Right cardiac atrium (tissue), 5 donors: ENCODE measurements around the gene REV1. TPM values are rescaled to one million over a fixed set of nuclear protein-coding genes. Genes with fewer than 3 reads are reported as not detected.

Experiments used
- ATAC-seq, 2 donors: fragments of 200-7000 bp; cut with Tn5 transposase; one replicate each; pipeline versions ENCODE4 v1.8.0 to v1.9.1; 2020; ENCODE audit warnings: moderate library complexity in 2 of 2, mild to moderate bottlenecking in 1 of 2
- DNase-seq, 3 donors: peaks; one replicate each; pipeline ENCODE4 v3.0.0-alpha.2; 2020
- H3K27ac ChIP-seq: one replicate; pipeline ENCODE4 v1.5.1; 2013; ENCODE audit warnings: mild to moderate bottlenecking, low read length, control low read depth, moderate library complexity
- H3K27me3 ChIP-seq: one replicate; pipeline ENCODE4 v1.6.1; 2013; ENCODE audit not compliant: control insufficient read depth, insufficient read depth
- H3K4me1 ChIP-seq: one replicate; pipeline ENCODE4 v1.6.1; 2013; ENCODE audit warnings: low read length; ENCODE audit not compliant: control insufficient read depth, insufficient read depth
- H3K4me3 ChIP-seq: one replicate; pipeline ENCODE4 v1.5.1; 2013; ENCODE audit warnings: low read length, control low read depth
- H3K9me3 ChIP-seq: one replicate; pipeline ENCODE4 v1.6.1; 2013; ENCODE audit warnings: low read length; ENCODE audit not compliant: control insufficient read depth
- WGBS: extraction: QIAGEN DNeasy Blood & Tissue Kit; methylation state at CpG from one replicate; pipeline ENCODE4 v1.1.7; 2013; 5-methylcytosine and 5-hydroxymethylcytosine counted together
- intact Hi-C, 4 donors: fragments of 100-400 bp; cut with DNase I; formaldehyde crosslinking; loops; one replicate each; pipeline versions ENCODE4 v1.11.0 to v1.14.0; 2022 to 2023
- polyA plus RNA-seq: library from polyadenylated mRNA; stranded (reverse); fragments of 200-250 nt; gene quantifications from one replicate; pipeline ENCODE4 v1.2.3, GENCODE V29; 2013
- total RNA-seq, 4 donors: library from RNA; stranded (reverse); fragmentation: NEBNext Ultra II Directional; extraction: Animal tissue kit (Norgen Biotek cat#: 25700); gene quantifications; one replicate each; pipeline ENCODE4 v1.2.1, GENCODE V29; 2021
- donor health status: healthy with polysubstance abuse.
- donor health status: DM: no; HTN: yes; CAD: no.
- donor health status: DM: no; HTN: no; CAD: no.
- donor health status: DM: no; HTN: yes; CAD: no; lungs with severe emphysema.
- donor health status: DM: yes; HTN: yes; CAD: no.

Gene REV1
- total and polyA plus RNA-seq, 5 donors: 16.4 to 37.1 (median 34.0) TPM

DNA sequence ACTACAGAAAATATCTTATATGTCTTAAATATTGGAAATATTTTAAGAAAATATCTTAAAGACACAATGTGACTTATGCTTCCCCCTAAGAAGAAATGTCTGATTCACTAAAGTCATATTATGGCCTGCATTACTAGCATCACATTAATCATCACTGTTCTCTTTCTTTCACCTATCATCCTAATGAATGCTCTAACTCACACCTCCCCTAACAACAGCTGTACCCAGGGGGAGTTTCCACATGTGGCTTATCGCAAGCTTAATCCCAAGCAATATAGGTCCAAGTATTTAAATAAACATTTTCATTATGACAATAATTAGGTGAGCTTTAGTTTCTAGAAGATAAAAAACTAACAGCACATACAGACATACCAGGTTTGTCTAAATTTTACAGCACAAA is 39.6 kb downstream of the REV1 start:
- no peak overlapping the region for H3K27ac ChIP-seq
- no peaks in the 10 kb centered on the region for H3K4me1 ChIP-seq
- WGBS: 94% methylated on average over 1 of the region's 1 CpG
- H3K4me3 ChIP-seq: no peak overlapping the region
- intact Hi-C loops: no loop called here
- no peaks in the 10 kb centered on the region for H3K27me3 ChIP-seq
- H3K9me3 ChIP-seq: no peaks in the 10 kb centered on the region
- no peak for DNase-seq
- no peak for ATAC-seq

DNA sequence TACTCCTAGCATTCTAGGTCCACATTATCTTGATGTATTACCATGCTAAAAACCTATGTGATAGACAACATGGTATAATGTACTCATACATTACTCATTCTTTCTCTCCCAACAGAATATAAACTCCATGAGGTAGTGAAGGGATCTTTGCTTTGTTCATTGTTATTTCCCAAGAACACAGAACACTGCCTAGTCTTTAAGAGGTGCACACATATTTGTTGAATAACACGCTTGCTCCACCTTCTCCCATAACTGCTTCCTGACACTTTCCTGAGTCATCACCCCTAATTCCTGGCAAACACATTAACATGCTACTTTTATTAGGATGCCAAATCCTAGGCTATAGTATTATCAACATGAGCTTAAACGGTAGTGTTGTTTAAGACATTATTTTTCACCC is 41.3 kb downstream of the REV1 start:
- WGBS: 67% methylated on average over 2 of the region's 2 CpGs
- intact Hi-C loops: no loop called here

DNA sequence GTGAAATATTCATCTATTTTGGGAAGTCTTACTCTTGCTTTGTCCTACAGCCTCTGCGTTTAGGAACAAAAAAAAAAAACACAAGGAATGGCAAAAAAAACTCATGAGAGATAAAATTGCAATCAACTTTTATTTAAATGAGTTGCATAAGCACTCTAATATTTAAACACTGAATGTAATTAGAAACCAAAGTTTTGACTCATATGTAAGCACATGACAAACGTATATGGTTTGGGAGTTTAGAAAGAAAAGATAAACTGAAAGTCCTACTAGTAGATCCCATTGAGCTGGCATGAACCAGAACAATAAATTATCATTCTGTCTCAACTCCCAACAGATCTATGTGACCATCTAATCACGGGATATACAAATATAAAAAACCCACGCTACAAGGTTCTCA is 44.8 kb downstream of the REV1 start:
- no peaks in the 10 kb centered on the region for H3K27me3 ChIP-seq
- DNase-seq (no peak), ATAC-seq (no peak)
- intact Hi-C loops: loop anchor here in 1 of 4 donors (2.0 kb wide), 1 partner anchor 40 kb away; no protein-coding TSS in a partner anchor
- H3K27ac ChIP-seq: no peak overlapping the region
- no peaks in the 10 kb centered on the region for H3K4me1 ChIP-seq
- H3K9me3 ChIP-seq: no peaks in the 10 kb centered on the region
- WGBS: 72% methylated on average over 4 of the region's 4 CpGs
- H3K4me3 ChIP-seq: no peak overlapping the region

More for the DNA sequence above, 41.3 kb downstream of the REV1 start:
- ATAC-seq (no peak), DNase-seq (no peak)
- Histone ChIP-seq H3K4me3 (no peak overlapping the region), H3K27ac (no peak overlapping the region), H3K27me3 (no peaks in the 10 kb centered on the region), H3K4me1 (no peaks in the 10 kb centered on the region), H3K9me3 (no peaks in the 10 kb centered on the region)

DNA sequence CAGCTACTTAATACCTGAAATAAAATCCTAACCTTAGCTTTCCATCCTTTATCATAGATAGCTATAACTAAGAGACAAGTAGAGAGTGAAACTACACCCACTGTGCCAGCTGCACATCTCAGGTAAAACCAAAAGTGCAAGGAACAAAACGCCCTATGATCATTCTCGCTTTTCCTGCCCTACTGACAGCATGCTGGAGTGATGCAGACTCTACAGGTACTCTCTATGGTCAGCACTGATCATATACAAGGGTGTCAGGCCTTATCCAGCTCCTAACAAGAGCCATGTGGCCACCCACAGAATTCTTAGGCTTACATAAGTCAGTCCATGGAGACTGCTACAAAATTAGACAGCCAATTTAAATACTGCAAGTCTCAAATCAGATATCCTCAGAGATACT is 45.6 kb downstream of the REV1 start:
- Histone ChIP-seq H3K4me3 (no peak overlapping the region), H3K4me1 (no peaks in the 10 kb centered on the region), H3K27ac (no peak overlapping the region), H3K9me3 (no peaks in the 10 kb centered on the region), H3K27me3 (no peaks in the 10 kb centered on the region)
- ATAC-seq (no peak), DNase-seq (no peak)
- 89% methylated on average over 2 of the region's 2 CpGs for WGBS
- intact Hi-C loops: loop anchor here in 1 of 4 donors (2.0 kb wide), 1 partner anchor 41 kb away; no protein-coding TSS in a partner anchor

DNA sequence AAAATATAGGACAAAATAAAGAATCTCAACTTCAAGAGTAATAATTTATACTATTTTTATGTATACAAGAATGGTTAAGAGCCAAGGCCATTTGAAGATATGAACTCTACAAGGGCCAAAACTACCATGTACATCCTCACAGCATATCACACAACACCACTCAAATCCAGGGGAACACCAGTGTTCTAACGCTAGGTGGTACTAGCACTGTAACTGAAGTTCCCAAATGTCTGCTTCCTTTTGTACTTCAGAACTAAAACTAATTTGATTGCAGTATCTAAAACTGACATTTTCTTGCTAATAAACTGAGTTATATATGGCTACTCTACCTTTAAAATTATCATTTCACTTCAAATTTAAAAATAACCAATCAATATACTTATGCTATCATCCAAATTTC is 47.0 kb downstream of the REV1 start:
- Histone ChIP-seq H3K4me3 (no peak overlapping the region), H3K9me3 (no peaks in the 10 kb centered on the region), H3K4me1 (no peaks in the 10 kb centered on the region), H3K27ac (no peak overlapping the region), H3K27me3 (no peaks in the 10 kb centered on the region)
- DNase-seq (no peak), ATAC-seq (peak; percentile 52 to 57)
- WGBS: 43% methylated on average over 1 of the region's 1 CpG
- intact Hi-C loops: loop anchor here in 1 of 4 donors (2.0 kb wide), 1 partner anchor 48 kb away; the partner anchor contains the start of gene REV1

DNA sequence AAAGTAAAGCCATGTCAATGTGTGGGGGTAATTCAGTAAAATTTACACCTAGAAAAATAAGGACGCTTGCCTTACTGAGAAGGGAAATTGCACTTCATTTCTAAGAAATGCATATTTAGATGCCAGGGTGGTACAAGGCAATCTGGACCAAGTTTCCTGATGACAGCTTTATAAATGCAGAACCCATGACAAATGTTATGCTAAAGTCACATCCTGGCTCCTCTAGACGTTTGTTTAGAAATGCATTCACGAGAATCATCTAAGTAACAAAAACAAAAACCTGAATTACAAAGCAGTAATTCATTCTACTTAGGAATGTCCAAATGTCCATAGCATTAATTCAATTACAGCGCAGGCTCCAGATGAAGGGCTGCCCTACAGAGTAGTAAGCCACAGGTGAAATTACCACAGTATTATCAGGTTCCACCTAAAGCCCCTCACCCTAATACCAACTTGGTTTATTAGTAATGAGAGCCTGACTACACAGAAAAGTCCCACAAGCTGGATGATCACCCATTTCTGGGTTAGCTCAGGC is 49.8 kb downstream of the REV1 start:
- ATAC-seq: no peak
- no peaks in the 10 kb centered on the region for H3K9me3 ChIP-seq
- no peaks in the 10 kb centered on the region for H3K4me1 ChIP-seq
- no peaks in the 10 kb centered on the region for H3K27me3 ChIP-seq
- intact Hi-C loops: no loop called here
- H3K4me3 ChIP-seq: no peak overlapping the region
- 74% methylated on average over 4 of the region's 4 CpGs for WGBS
- DNase-seq: no peak
- no peak overlapping the region for H3K27ac ChIP-seq

DNA sequence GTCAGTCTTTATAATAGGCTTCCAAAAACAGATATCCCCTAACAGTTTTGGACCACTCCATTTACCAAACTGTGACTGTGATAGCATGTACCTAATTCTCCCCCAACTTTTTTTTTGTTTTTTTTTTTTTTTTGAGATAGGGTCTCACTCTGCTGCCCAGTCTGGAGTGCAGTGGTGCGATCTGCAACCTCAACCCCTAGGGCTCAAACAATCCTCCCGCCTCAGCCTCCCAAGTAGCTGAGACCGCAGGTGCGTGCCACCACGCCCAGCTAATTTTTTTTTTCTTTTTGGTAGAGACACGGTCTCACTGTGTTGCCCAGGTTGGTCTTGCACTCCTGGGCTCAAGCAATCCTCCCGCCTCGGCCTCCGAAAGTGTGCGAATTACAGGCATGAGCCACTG is 52.9 kb downstream of the REV1 start:
- intact Hi-C loops: no loop called here
- H3K27ac ChIP-seq: no peak overlapping the region
- ATAC-seq: no peak
- 97% methylated on average over 10 of the region's 10 CpGs for WGBS
- no peak overlapping the region for H3K4me3 ChIP-seq
- no peaks in the 10 kb centered on the region for H3K4me1 ChIP-seq
- no peak for DNase-seq
- H3K27me3 ChIP-seq: no peaks in the 10 kb centered on the region
- H3K9me3 ChIP-seq: no peaks in the 10 kb centered on the region

DNA sequence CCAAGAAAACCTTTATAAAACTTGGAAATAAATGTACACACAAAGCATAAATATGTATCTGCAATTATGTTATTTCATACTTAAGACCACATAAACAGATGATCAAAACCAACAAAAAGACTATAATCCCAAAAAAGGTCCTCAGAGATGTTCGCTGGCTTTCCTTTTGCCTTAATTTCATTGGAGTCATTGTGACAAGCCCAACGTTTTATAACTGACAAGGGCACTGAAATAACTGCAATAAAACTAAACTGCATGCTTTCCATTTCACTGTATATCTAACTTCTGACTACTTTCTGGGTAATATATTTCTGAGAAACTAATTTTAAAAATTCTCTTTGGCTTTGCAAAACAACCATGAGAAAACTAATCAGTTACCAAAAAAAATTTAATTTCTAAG is 56.5 kb downstream of the REV1 start:
- intact Hi-C loops: no loop called here
- H3K4me3 ChIP-seq: no peak overlapping the region
- DNase-seq (no peak), ATAC-seq (no peak)
- WGBS: 71% methylated on average over 2 of the region's 2 CpGs
- H3K4me1 ChIP-seq: no peaks in the 10 kb centered on the region
- no peak overlapping the region for H3K27ac ChIP-seq
- no peaks in the 10 kb centered on the region for H3K27me3 ChIP-seq
- H3K9me3 ChIP-seq: no peaks in the 10 kb centered on the region

DNA sequence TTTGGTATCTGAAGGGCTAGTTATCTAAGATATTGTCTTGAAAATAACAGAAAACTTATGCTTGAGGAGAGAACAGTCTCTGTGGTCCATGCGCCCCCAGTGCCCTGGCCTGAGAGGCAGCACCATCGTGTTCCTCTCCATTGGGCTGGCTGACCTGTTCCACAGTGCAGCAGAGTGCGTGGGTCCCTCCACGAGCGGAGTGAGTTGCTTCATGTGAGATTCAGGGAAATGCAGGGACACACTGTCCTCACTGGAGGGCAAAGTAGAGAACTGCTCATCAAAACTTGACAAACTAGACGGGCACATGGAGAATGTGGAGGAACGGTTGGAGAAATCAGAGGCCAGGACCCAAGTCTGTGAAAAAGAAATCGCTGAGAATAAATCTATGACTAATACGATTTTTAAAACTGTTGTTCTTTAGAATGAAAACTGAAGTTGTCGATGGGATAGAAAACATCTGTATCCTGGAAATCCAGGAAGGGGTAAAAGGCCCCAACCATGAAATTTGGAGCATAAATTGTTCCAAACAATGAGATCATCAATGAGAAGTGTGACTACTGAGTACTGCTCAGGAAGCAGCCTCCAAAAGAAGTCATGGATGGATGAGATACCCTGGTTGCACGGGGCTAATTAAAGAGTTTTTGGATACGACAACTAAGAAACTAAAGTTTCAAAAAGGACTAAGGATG is 58.1 kb downstream of the REV1 start:
- H3K4me1 ChIP-seq: no peaks in the 10 kb centered on the region
- H3K9me3 ChIP-seq: no peaks in the 10 kb centered on the region
- peak; percentile 13 to 47 for ATAC-seq
- no peak overlapping the region for H3K4me3 ChIP-seq
- no peaks in the 10 kb centered on the region for H3K27me3 ChIP-seq
- H3K27ac ChIP-seq: no peak overlapping the region
- DNase-seq: no peak
- 80% methylated on average over 12 of the region's 12 CpGs for WGBS
- intact Hi-C loops: no loop called here

DNA sequence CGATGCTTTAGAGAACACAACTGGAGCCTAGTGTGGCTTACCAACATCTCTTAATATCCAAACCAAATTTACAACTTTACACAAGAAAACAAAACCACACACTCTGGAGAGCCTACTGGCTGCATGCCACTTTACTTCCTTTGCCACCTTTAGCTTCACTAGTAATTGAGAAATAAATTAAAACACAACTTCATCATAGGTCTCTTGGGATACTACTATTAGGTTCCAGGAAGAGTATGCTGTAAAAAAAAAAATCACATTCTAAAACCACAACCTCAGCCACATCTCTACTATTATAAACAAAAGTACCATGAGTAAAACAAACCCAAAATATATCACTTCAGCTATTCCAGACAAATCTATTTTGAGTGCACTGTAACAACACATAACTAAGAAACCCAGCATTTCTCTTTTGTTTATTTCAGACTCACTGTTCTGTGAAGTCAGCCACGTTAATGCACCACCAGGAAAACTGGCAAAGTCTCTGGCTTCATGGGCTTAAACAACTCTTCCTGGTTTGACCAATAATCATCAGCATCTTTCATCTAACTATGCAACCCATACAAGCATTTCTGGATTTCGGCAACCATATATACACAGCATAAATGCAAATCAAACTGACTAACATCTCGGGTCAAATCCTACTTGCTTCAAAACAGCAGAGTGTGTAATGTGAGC is 59.1 kb downstream of the REV1 start:
- Histone ChIP-seq H3K4me1 (no peaks in the 10 kb centered on the region), H3K27me3 (no peaks in the 10 kb centered on the region), H3K4me3 (no peak overlapping the region), H3K9me3 (no peaks in the 10 kb centered on the region), H3K27ac (no peak overlapping the region)
- no peak for DNase-seq
- 72% methylated on average over 4 of the region's 4 CpGs for WGBS
- intact Hi-C loops: no loop called here
- no peak for ATAC-seq

DNA sequence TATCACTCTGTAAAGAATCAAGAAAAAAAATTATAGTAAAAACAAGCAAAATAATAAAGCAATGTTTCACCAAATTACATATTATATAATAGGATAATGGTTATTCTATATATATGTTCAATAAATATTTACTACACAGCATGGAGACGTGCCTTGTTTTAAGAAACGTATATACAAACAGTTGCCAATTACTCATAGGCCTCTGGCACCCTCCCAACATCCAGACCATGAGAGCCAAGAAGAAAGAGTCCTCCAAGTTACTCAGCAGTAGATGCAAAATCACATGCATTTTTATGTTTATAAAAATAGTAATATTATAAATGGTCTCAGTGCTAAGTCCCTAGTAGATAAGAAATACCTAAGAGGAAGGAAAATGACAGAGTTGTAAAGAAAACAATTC is 64.8 kb downstream of the REV1 start:
- no peak for ATAC-seq
- H3K9me3 ChIP-seq: no peaks in the 10 kb centered on the region
- no peaks in the 10 kb centered on the region for H3K4me1 ChIP-seq
- H3K4me3 ChIP-seq: no peak overlapping the region
- WGBS: 36% methylated on average over 2 of the region's 2 CpGs
- intact Hi-C loops: no loop called here
- H3K27me3 ChIP-seq: no peaks in the 10 kb centered on the region
- H3K27ac ChIP-seq: no peak overlapping the region
- peak in 1 of 3 donors; percentile 16 for DNase-seq
